ENCODE results near the gene CYLD.

CYLD gene

GRCh38 chr16:50741225-50741780, 583 bp upstream of the CYLD start:
- H3K4me3 Mint-ChIP-seq: peak overlapping the region; percentile 87
- peaks cover 13% of the 10 kb centered on the region for H3K36me3 Mint-ChIP-seq
- peak overlapping the region; percentile 93 for H3K27ac Mint-ChIP-seq
- H3K27me3 Mint-ChIP-seq: no peaks in the 10 kb centered on the region
- H3K9me3 Mint-ChIP-seq (ENCODE audit: low read depth): no peaks in the 10 kb centered on the region
- peaks cover 47% of the 10 kb centered on the region for H3K4me1 Mint-ChIP-seq (ENCODE audit: low read depth)

- H3K4me3 Mint-ChIP-seq: peak overlapping the region; percentile 95
- H3K27ac Mint-ChIP-seq: peak overlapping the region; percentile 98
- peaks cover 58% of the 10 kb centered on the region for H3K4me1 Mint-ChIP-seq (ENCODE audit: low read depth)
- H3K36me3 Mint-ChIP-seq: peaks cover 13% of the 10 kb centered on the region
- H3K9me3 Mint-ChIP-seq (ENCODE audit: low read depth): no peaks in the 10 kb centered on the region
- H3K27me3 Mint-ChIP-seq: no peaks in the 10 kb centered on the region
Observed at GRCh38 chr16:50742576-50743200, 802 bp downstream of the CYLD start.

GRCh38 chr16:50743581-50744225, 1.8 kb downstream of the CYLD start:
- peaks cover 9% of the 10 kb centered on the region for H3K36me3 Mint-ChIP-seq
- no peaks in the 10 kb centered on the region for H3K27me3 Mint-ChIP-seq
- peak overlapping the region; percentile 98 for H3K27ac Mint-ChIP-seq
- H3K9me3 Mint-ChIP-seq (ENCODE audit: low read depth): no peaks in the 10 kb centered on the region
- H3K4me1 Mint-ChIP-seq (ENCODE audit: low read depth): peaks cover 66% of the 10 kb centered on the region
- H3K4me3 Mint-ChIP-seq: peak overlapping the region; percentile 95

- H3K4me3 Mint-ChIP-seq: peak overlapping the region; percentile 95
- H3K36me3 Mint-ChIP-seq: peaks cover 4% of the 10 kb centered on the region
- H3K4me1 Mint-ChIP-seq (ENCODE audit: low read depth): peaks cover 72% of the 10 kb centered on the region
- no peaks in the 10 kb centered on the region for H3K9me3 Mint-ChIP-seq (ENCODE audit: low read depth)
- peak overlapping the region; percentile 98 for H3K27ac Mint-ChIP-seq
- no peaks in the 10 kb centered on the region for H3K27me3 Mint-ChIP-seq
Observed at GRCh38 chr16:50744881-50745280, 3.0 kb downstream of the CYLD start.

- H3K36me3 Mint-ChIP-seq: peaks cover 4% of the 10 kb centered on the region
- H3K9me3 Mint-ChIP-seq (ENCODE audit: low read depth): no peaks in the 10 kb centered on the region
- peak overlapping the region; percentile 98 for H3K27ac Mint-ChIP-seq
- peaks cover 76% of the 10 kb centered on the region for H3K4me1 Mint-ChIP-seq (ENCODE audit: low read depth)
- no peaks in the 10 kb centered on the region for H3K27me3 Mint-ChIP-seq
- peak overlapping the region; percentile 95 for H3K4me3 Mint-ChIP-seq
Observed at GRCh38 chr16:50745940-50746339, 4.1 kb downstream of the CYLD start.

- Mint-ChIP-seq H3K4me1 (ENCODE audit: low read depth) (peaks cover 77% of the 10 kb centered on the region), H3K36me3 (peaks cover 7% of the 10 kb centered on the region), H3K9me3 (ENCODE audit: low read depth) (no peaks in the 10 kb centered on the region), H3K4me3 (peak overlapping the region; percentile 88), H3K27ac (peak overlapping the region; percentile 98), H3K27me3 (no peaks in the 10 kb centered on the region)
Observed at GRCh38 chr16:50747207-50747956, 5.5 kb downstream of the CYLD start.

- peak overlapping the region; percentile 54 for H3K4me3 Mint-ChIP-seq
- H3K9me3 Mint-ChIP-seq (ENCODE audit: low read depth): no peaks in the 10 kb centered on the region
- H3K27ac Mint-ChIP-seq: no peak overlapping the region
- H3K4me1 Mint-ChIP-seq (ENCODE audit: low read depth): peaks cover 80% of the 10 kb centered on the region
- peaks cover 9% of the 10 kb centered on the region for H3K36me3 Mint-ChIP-seq
- no peaks in the 10 kb centered on the region for H3K27me3 Mint-ChIP-seq
Observed at GRCh38 chr16:50751528-50751927, 9.6 kb downstream of the CYLD start.

GRCh38 chr16:50752471-50753235, 10.8 kb downstream of the CYLD start:
- Mint-ChIP-seq H3K27ac (peak overlapping the region; percentile 84), H3K9me3 (ENCODE audit: low read depth) (no peaks in the 10 kb centered on the region), H3K27me3 (no peaks in the 10 kb centered on the region), H3K36me3 (peaks cover 9% of the 10 kb centered on the region), H3K4me1 (ENCODE audit: low read depth) (peaks cover 77% of the 10 kb centered on the region), H3K4me3 (peak overlapping the region; percentile 60)

- Mint-ChIP-seq H3K27ac (peak overlapping the region; percentile 34), H3K9me3 (ENCODE audit: low read depth) (no peaks in the 10 kb centered on the region)
Observed at GRCh38 chr16:50756473-50756872, 14.6 kb downstream of the CYLD start.

GRCh38 chr16:50761267-50761666, 19.4 kb downstream of the CYLD start:
- Mint-ChIP-seq H3K4me3 (peak overlapping the region; percentile 38), H3K9me3 (ENCODE audit: low read depth) (peaks cover 4% of the 10 kb centered on the region)

More at GRCh38 chr16:50756473-50756872, 14.6 kb downstream of the CYLD start:
- peaks cover 78% of the 10 kb centered on the region for H3K4me1 Mint-ChIP-seq (ENCODE audit: low read depth)
- H3K36me3 Mint-ChIP-seq: peaks cover 16% of the 10 kb centered on the region
- no peak overlapping the region for H3K4me3 Mint-ChIP-seq
- no peaks in the 10 kb centered on the region for H3K27me3 Mint-ChIP-seq

GRCh38 chr16:50762241-50762640, 20.4 kb downstream of the CYLD start:
- peaks cover 9% of the 10 kb centered on the region for H3K9me3 Mint-ChIP-seq (ENCODE audit: low read depth)
- H3K4me1 Mint-ChIP-seq (ENCODE audit: low read depth): peaks cover 88% of the 10 kb centered on the region
- H3K27ac Mint-ChIP-seq: peak overlapping the region; percentile 51
- H3K4me3 Mint-ChIP-seq: peak overlapping the region; percentile 25
- H3K27me3 Mint-ChIP-seq: no peaks in the 10 kb centered on the region
- H3K36me3 Mint-ChIP-seq: peaks cover 32% of the 10 kb centered on the region

More at GRCh38 chr16:50761267-50761666, 19.4 kb downstream of the CYLD start:
- Mint-ChIP-seq H3K36me3 (peaks cover 25% of the 10 kb centered on the region), H3K27ac (peak overlapping the region; percentile 91), H3K27me3 (no peaks in the 10 kb centered on the region), H3K4me1 (ENCODE audit: low read depth) (peaks cover 89% of the 10 kb centered on the region)

GRCh38 chr16:50763211-50763610, 21.3 kb downstream of the CYLD start:
- Mint-ChIP-seq H3K4me3 (peak overlapping the region; percentile 57), H3K4me1 (ENCODE audit: low read depth) (peaks cover 92% of the 10 kb centered on the region), H3K27me3 (no peaks in the 10 kb centered on the region), H3K27ac (peak overlapping the region; percentile 68), H3K9me3 (ENCODE audit: low read depth) (peaks cover 9% of the 10 kb centered on the region), H3K36me3 (peaks cover 28% of the 10 kb centered on the region)

- Mint-ChIP-seq H3K4me1 (ENCODE audit: low read depth) (peaks cover 98% of the 10 kb centered on the region), H3K27ac (peak overlapping the region; percentile 86), H3K36me3 (peaks cover 38% of the 10 kb centered on the region), H3K9me3 (ENCODE audit: low read depth) (peaks cover 9% of the 10 kb centered on the region), H3K27me3 (no peaks in the 10 kb centered on the region), H3K4me3 (peak overlapping the region; percentile 67)
Observed at GRCh38 chr16:50765260-50765659, 23.4 kb downstream of the CYLD start.

GRCh38 chr16:50765861-50766260, 24.0 kb downstream of the CYLD start:
- Mint-ChIP-seq H3K36me3 (peaks cover 41% of the 10 kb centered on the region), H3K27ac (peak overlapping the region; percentile 86), H3K27me3 (no peaks in the 10 kb centered on the region), H3K4me3 (peak overlapping the region; percentile 67), H3K9me3 (ENCODE audit: low read depth) (peaks cover 9% of the 10 kb centered on the region), H3K4me1 (ENCODE audit: low read depth) (peaks cover 95% of the 10 kb centered on the region)

Measured in activated naive CD8-positive, alpha-beta T cell (primary cell).